SH-SY5Y (cell line): ENCODE data around the gene SLC2A4.

Source experiments
- GATA2 ChIP-seq: IDR thresholded peaks from 2 replicates; pipeline ENCODE4 v1.6.1; 2011; ENCODE audit warnings: mild to moderate bottlenecking, low read depth, low read length
- GATA3 ChIP-seq: IDR thresholded peaks from 2 replicates; pipeline ENCODE4 v1.6.1; 2011; ENCODE audit warnings: low read depth, mild to moderate bottlenecking, low read length, moderate library complexity

- TF ChIP-seq GATA3 (no peak), GATA2 (no peak)
These were observed 42.4 kb downstream of the SLC2A4 start for GRCh38 chr17:7323731-7324437.
